Uterus (tissue), 4 donors: ENCODE data around the gene FGR. TPM values are rescaled to one million over a fixed set of nuclear protein-coding genes. Genes with fewer than 3 reads are reported as not detected.
"Not testable (repeated sequence)": the region's sequence is repeated elsewhere in the genome, so short reads cannot be mapped to it uniquely, and the experiment has no call there.

Experiments
- DNase-seq, 2 donors: peaks; one replicate each; pipeline ENCODE4 v3.0.0-alpha.2; 2019 to 2020
- H3K27ac ChIP-seq, 2 donors: fragments of 200-600 bp; sonication (generic); 1 replicate in 1 of 2; 2 replicates in 1 of 2; pipeline ENCODE4 v1.5.1; 2016 to 2018
- H3K27me3 ChIP-seq, 2 donors: fragments of 200-600 bp; sonication (generic); one replicate each; pipeline ENCODE4 v1.5.1; 2018 to 2019; ENCODE audit warnings: control low read depth in 1 of 2
- H3K36me3 ChIP-seq, 2 donors: fragments of 200-600 bp; sonication (generic); one replicate each; pipeline ENCODE4 v1.5.1; 2019; ENCODE audit warnings: control low read depth in 1 of 2
- H3K4me1 ChIP-seq, 2 donors: fragments of 200-600 bp; sonication (generic); one replicate each; pipeline ENCODE4 v1.5.1; 2018 to 2019; ENCODE audit warnings: control low read depth in 1 of 2
- H3K4me3 ChIP-seq, 2 donors: fragments of 200-600 bp; sonication (generic); 1 replicate in 1 of 2; 2 replicates in 1 of 2; pipeline ENCODE4 v1.5.1; 2018 to 2019; ENCODE audit warnings: mild to moderate bottlenecking in 1 of 2
- H3K9me3 ChIP-seq, 2 donors: fragments of 200-600 bp; sonication (generic); one replicate each; pipeline ENCODE4 v1.5.1; 2019; ENCODE audit warnings: control low read depth in 1 of 2
- CTCF ChIP-seq, 4 experiments: fragments of 200-600 bp in 2 of 4; fragments of 450-650 bp in 2 of 4; sonication (generic) in 2 of 4; IDR thresholded peaks; one replicate each; pipeline ENCODE4 v1.5.1; 2016 to 2019; ENCODE audit warnings: antibody characterized with exemption in 4 of 4, mild to moderate bottlenecking in 2 of 4, moderate library complexity in 1 of 4
- POLR2A ChIP-seq, 2 donors: fragments of 450-650 bp; IDR thresholded peaks; one replicate each; pipeline ENCODE4 v1.6.1; 2016; ENCODE audit warnings: antibody characterized with exemption in 2 of 2, mild to moderate bottlenecking in 1 of 2, moderate library complexity in 1 of 2
- intact Hi-C: fragments of 100-400 bp; cut with DNase I; formaldehyde crosslinking; loops from one replicate; pipeline ENCODE4 v1.15.1; 2023; ENCODE audit warnings: low total_unique reads
- total RNA-seq, 4 donors: library from RNA; depleted of rRNA in 3 of 4; stranded (reverse); fragments of >200 nt in 3 of 4; gene quantifications; one replicate each; pipeline versions ENCODE4 v1.1.0 to v1.2.4, GENCODE V29; 2014 to 2023
- donor health status: DM: yes; HTN: yes; CAD: no.

FGR gene
- total RNA-seq, 4 donors from 2014 or later = 3.0 to 35.9 (median 18.8) TPM

GRCh38 chr1:27632387-27633297, 2.3 kb downstream of the FGR start:
- DNase-seq = no peak
- H3K27ac ChIP-seq = peak overlapping the region; percentile 67 to 68

GRCh38 chr1:27630859-27631491, 4.0 kb downstream of the FGR start:
- peaks cover 0 to 3% of the 10 kb centered on the region in 2 donors for H3K27me3 ChIP-seq
- H3K4me1 ChIP-seq = peaks cover 0 to 6% of the 10 kb centered on the region in 2 donors
- peak in 1 of 2 donors; percentile 73 for DNase-seq
- intact Hi-C loops = no loop called here
- H3K36me3 ChIP-seq = no peaks in the 10 kb centered on the region
- H3K4me3 ChIP-seq = no peak overlapping the region
- peak in 1 of 2 donors; percentile 48 for TF ChIP-seq POLR2A (IDR thresholded peaks at IDR 0.05)
- no peak for TF ChIP-seq CTCF (IDR thresholded peaks at IDR 0.05)
- H3K9me3 ChIP-seq = no peaks in the 10 kb centered on the region
- peak overlapping the region; percentile 67 to 68 for H3K27ac ChIP-seq

More at GRCh38 chr1:27632387-27633297, 2.3 kb downstream of the FGR start:
- Histone ChIP-seq H3K9me3 (no peaks in the 10 kb centered on the region), H3K4me3 (no peak overlapping the region), H3K36me3 (no peaks in the 10 kb centered on the region), H3K4me1 (peaks cover 0 to 6% of the 10 kb centered on the region in 2 donors), H3K27me3 (peaks cover 0 to 3% of the 10 kb centered on the region in 2 donors)
- intact Hi-C loops = no loop called here
- TF ChIP-seq CTCF (IDR thresholded peaks at IDR 0.05) (no peak), POLR2A (IDR thresholded peaks at IDR 0.05) (no peak)

- TF ChIP-seq CTCF (IDR thresholded peaks at IDR 0.05) = no peak
- TF ChIP-seq POLR2A (IDR thresholded peaks at IDR 0.05) = no peak
- intact Hi-C loops = no loop called here
- no peak overlapping the region for H3K4me3 ChIP-seq
- no peaks in the 10 kb centered on the region for H3K27me3 ChIP-seq
- H3K4me1 ChIP-seq = no peaks in the 10 kb centered on the region
- DNase-seq = no peak
- no peaks in the 10 kb centered on the region for H3K9me3 ChIP-seq
- peak overlapping the region; percentile 39 to 67 for H3K27ac ChIP-seq
- H3K36me3 ChIP-seq = no peaks in the 10 kb centered on the region
Measured at GRCh38 chr1:27628712-27629111, 6.3 kb downstream of the FGR start.

DNA sequence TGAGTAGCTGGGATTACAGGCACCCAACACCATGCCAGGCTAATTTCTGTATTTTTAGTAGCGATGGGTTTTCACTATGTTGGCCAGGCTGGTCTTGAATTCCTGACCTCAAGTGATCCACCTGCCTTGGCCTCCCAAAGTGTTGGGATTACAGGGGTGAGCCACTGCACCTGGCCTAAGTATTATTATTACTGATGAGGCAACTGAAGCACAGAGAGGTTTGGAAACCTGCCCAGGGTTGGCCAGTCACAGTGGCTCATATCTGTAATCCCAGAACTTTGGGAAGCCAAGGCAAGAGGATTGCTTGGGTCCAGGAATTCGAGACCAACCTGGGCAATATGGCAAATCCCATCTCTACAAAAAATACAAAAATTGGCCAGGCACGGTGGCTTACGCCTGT, 7.3 kb downstream of the FGR start:
- H3K4me1 ChIP-seq, H3K27me3 ChIP-seq, H3K4me3 ChIP-seq, H3K9me3 ChIP-seq, H3K27ac ChIP-seq, DNase-seq, H3K36me3 ChIP-seq, intact Hi-C loops: not testable (repeated sequence)

DNA sequence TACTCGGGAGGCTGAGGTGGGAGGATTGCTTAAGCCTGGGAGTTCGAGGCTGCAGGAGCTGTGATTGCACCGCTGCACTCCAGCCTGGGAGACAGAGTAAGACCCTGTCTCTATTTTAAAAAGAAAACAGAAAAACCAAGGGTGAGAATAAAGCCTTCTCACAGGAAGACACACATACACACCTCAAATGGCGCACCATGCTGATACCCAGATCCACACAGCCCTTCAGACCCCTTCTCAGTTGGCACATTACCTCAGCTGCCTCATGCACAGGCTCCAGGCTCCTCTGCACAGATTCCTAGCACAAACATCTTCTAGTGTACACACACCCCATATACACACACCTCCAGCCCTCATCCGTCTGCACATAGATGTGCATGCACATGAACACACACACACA, 7.9 kb downstream of the FGR start:
- no peak overlapping the region for H3K27ac ChIP-seq
- H3K36me3 ChIP-seq = no peaks in the 10 kb centered on the region
- H3K9me3 ChIP-seq = no peaks in the 10 kb centered on the region
- H3K4me3 ChIP-seq = no peak overlapping the region
- intact Hi-C loops = no loop called here
- TF ChIP-seq CTCF (IDR thresholded peaks at IDR 0.05) (no peak), POLR2A (IDR thresholded peaks at IDR 0.05) (no peak)
- H3K4me1 ChIP-seq = no peaks in the 10 kb centered on the region
- no peaks in the 10 kb centered on the region for H3K27me3 ChIP-seq
- DNase-seq = no peak
